Neural crest cell (in vitro differentiated cells): ENCODE data around the gene CLDN25. TPM values are rescaled to one million over a fixed set of nuclear protein-coding genes. Genes with fewer than 3 reads are reported as not detected.

ENCODE experiments used
- DNase-seq: peaks from one replicate; pipeline ENCODE4 v3.0.0; 2021; ENCODE audit warnings: low read depth, mixed read lengths, low spot score
- H3K27ac Mint-ChIP-seq: one replicate; pipeline ENCODE4 v1.8.0; 2021; ENCODE audit warnings: mild to moderate bottlenecking, mixed read lengths; ENCODE audit not compliant: unreplicated experiment
- H3K27me3 Mint-ChIP-seq: 2 replicates; pipeline ENCODE4 v1.8.0; 2021; ENCODE audit warnings: low read depth, mild to moderate bottlenecking, mixed read lengths
- H3K36me3 Mint-ChIP-seq: 2 replicates; pipeline ENCODE4 v1.8.0; 2021; ENCODE audit warnings: low read depth, mild to moderate bottlenecking, mixed read lengths
- H3K4me1 Mint-ChIP-seq: 2 replicates; pipeline ENCODE4 v1.8.0; 2021; ENCODE audit warnings: mixed read lengths
- H3K4me3 Mint-ChIP-seq: one replicate; pipeline ENCODE4 v1.8.0; 2021; ENCODE audit warnings: mild to moderate bottlenecking, mixed read lengths
- H3K9me3 Mint-ChIP-seq: 2 replicates; pipeline ENCODE4 v1.8.0; 2021; ENCODE audit warnings: mixed read lengths
- total RNA-seq: library from RNA; stranded (reverse); gene quantifications from 2 replicates; pipeline ENCODE4 v1.2.1, GENCODE V29; 2021
- TF ChIP-seq, protein P1 (sequence below): fragments of 200-600 bp; sonication (generic); conservative IDR thresholded peaks from 2 replicates; pipeline ENCODE4 v1.5.0; 2021; ENCODE audit warnings: antibody characterized with exemption, mild to moderate bottlenecking

Gene CLDN25
- total RNA-seq, 1 donor from 2014 or later = not detected

DNA sequence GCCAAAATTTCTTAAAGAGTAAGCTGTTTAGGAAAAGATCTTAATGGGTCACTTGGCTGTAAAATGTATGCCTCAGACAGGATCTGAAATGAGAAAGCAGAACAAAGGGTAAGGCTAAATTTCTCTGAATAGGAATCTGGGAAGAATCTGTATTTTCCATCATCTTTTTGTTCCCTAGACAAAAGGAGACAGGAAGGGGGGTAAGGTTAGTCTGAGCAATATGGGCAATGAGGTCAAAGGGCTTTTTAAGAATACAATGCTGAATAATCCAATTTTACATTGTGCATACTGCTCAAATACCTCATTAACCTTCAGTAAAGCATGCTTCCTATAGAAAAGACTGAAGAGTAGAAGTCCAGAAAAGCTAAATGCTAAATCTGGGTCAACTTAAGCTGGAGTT lies 34.6 kb downstream of the CLDN25 start:
- H3K27ac Mint-ChIP-seq = no peak overlapping the region
- TF ChIP-seq, protein P1, sequence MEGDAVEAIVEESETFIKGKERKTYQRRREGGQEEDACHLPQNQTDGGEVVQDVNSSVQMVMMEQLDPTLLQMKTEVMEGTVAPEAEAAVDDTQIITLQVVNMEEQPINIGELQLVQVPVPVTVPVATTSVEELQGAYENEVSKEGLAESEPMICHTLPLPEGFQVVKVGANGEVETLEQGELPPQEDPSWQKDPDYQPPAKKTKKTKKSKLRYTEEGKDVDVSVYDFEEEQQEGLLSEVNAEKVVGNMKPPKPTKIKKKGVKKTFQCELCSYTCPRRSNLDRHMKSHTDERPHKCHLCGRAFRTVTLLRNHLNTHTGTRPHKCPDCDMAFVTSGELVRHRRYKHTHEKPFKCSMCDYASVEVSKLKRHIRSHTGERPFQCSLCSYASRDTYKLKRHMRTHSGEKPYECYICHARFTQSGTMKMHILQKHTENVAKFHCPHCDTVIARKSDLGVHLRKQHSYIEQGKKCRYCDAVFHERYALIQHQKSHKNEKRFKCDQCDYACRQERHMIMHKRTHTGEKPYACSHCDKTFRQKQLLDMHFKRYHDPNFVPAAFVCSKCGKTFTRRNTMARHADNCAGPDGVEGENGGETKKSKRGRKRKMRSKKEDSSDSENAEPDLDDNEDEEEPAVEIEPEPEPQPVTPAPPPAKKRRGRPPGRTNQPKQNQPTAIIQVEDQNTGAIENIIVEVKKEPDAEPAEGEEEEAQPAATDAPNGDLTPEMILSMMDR = no peak
- H3K36me3 Mint-ChIP-seq = peaks cover 19% of the 10 kb centered on the region
- no peak for DNase-seq
- H3K9me3 Mint-ChIP-seq = no peaks in the 10 kb centered on the region
- no peak overlapping the region for H3K4me3 Mint-ChIP-seq
- peaks cover 37% of the 10 kb centered on the region for H3K4me1 Mint-ChIP-seq
- H3K27me3 Mint-ChIP-seq = no peaks in the 10 kb centered on the region

DNA sequence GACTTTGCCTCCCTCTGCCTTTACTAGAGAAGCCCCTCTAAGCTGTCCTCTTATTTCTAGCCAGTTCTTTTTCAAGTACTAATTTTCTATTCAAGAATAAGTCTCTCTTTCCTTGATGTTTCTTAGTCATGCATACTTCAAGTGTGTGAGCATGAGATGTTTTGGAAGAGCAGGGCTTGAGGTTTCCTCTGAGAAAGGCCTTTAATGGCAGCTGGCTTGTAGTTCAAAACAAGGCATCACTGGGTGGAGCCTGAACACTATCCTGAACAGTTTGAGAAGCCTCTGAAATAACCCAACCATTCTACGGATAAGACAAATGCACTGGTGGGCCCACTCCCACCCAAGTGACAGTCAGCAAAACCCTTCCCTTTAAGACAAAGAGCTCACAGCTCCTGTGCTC lies 37.6 kb downstream of the CLDN25 start:
- Mint-ChIP-seq H3K4me1 (peaks cover 32% of the 10 kb centered on the region), H3K9me3 (no peaks in the 10 kb centered on the region), H3K27ac (no peak overlapping the region), H3K27me3 (no peaks in the 10 kb centered on the region), H3K36me3 (peaks cover 35% of the 10 kb centered on the region), H3K4me3 (no peak overlapping the region)
- DNase-seq = no peak
- TF ChIP-seq, protein P1 = no peak

GRCh38 chr11:113817626-113818025 lies 38.0 kb downstream of the CLDN25 start:
- H3K36me3 Mint-ChIP-seq = peaks cover 36% of the 10 kb centered on the region
- H3K4me3 Mint-ChIP-seq = no peak overlapping the region
- H3K27ac Mint-ChIP-seq = no peak overlapping the region
- no peak for DNase-seq
- H3K4me1 Mint-ChIP-seq = peaks cover 27% of the 10 kb centered on the region
- H3K9me3 Mint-ChIP-seq = no peaks in the 10 kb centered on the region
- TF ChIP-seq, protein P1 = no peak
- H3K27me3 Mint-ChIP-seq = no peaks in the 10 kb centered on the region

DNA sequence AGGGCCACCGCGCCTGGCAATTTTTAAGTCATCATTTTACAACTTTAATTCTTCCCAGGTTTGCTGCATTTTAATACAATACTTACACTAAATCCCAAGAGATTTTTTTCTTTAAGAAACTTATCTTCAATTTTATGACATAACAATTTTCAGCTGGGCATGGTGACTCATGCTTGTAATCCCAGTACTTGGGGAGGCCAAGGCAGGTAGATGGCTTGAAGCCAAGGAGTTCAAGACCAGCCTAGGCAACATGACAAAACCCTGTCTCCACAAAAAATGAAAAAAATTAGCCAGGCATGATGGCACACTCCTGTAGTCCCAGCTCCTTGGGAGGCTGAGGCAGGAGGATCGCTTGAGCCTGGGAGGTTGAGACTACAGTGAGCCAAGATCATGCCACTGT lies 38.8 kb downstream of the CLDN25 start:
- TF ChIP-seq, protein P1 = no peak
- no peak for DNase-seq

DNA sequence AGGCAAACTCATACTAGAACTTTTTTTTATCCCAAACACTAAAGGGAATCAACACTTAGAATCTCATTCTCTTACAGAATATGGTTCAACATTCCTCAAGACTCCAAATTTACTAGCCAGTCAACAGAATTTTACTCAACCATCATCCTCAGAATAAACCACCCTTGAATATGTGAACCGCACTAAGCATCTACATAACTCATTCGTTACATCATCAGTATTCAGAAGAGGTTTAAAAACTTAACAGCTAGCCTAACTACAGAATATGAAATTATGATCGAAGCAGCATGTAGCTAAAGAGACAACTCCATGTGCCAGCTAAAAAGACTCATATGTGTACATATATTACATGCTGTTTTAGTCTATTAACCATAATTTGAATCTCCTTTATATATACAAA lies 47.9 kb downstream of the CLDN25 start:
- H3K4me3 Mint-ChIP-seq = no peak overlapping the region
- TF ChIP-seq, protein P1 = no peak
- H3K36me3 Mint-ChIP-seq = peaks cover 36% of the 10 kb centered on the region
- H3K4me1 Mint-ChIP-seq = no peaks in the 10 kb centered on the region
- peaks cover 5% of the 10 kb centered on the region for H3K9me3 Mint-ChIP-seq
- no peak overlapping the region for H3K27ac Mint-ChIP-seq
- H3K27me3 Mint-ChIP-seq = no peaks in the 10 kb centered on the region
- no peak for DNase-seq

More for the DNA sequence above, 38.8 kb downstream of the CLDN25 start:
- no peak overlapping the region for H3K4me3 Mint-ChIP-seq
- no peaks in the 10 kb centered on the region for H3K27me3 Mint-ChIP-seq
- no peaks in the 10 kb centered on the region for H3K9me3 Mint-ChIP-seq
- peaks cover 23% of the 10 kb centered on the region for H3K4me1 Mint-ChIP-seq
- peaks cover 40% of the 10 kb centered on the region for H3K36me3 Mint-ChIP-seq
- H3K27ac Mint-ChIP-seq = no peak overlapping the region

- H3K4me1 Mint-ChIP-seq = peaks cover 4% of the 10 kb centered on the region
- TF ChIP-seq, protein P1 = no peak
- H3K27ac Mint-ChIP-seq = no peak overlapping the region
- peaks cover 5% of the 10 kb centered on the region for H3K9me3 Mint-ChIP-seq
- H3K27me3 Mint-ChIP-seq = no peaks in the 10 kb centered on the region
- peaks cover 35% of the 10 kb centered on the region for H3K36me3 Mint-ChIP-seq
- no peak for DNase-seq
- no peak overlapping the region for H3K4me3 Mint-ChIP-seq
Observed at GRCh38 chr11:113828191-113828590, 48.6 kb downstream of the CLDN25 start.
